Hematopoietic multipotent progenitor cell treated with erythropoietin and hydrocortisone succinate and interleukin-3 and kit ligand, for 8 days (in vitro differentiated cells): ENCODE measurements around the gene RTL9.
A peak's percentile ranks its signal among the peaks of the same experiment; 100 is the strongest.
"Not testable (repeated sequence)": the region's sequence is repeated elsewhere in the genome, so short reads cannot be mapped to it uniquely, and the experiment has no call there.

Experiments
- DNase-seq: peaks from one replicate; pipeline ENCODE4 v3.0.0-alpha.2; 2015

Gene RTL9

GRCh38 chrX:110346681-110347080, 12.0 kb upstream of the RTL9 start:
- no peak for DNase-seq

DNA sequence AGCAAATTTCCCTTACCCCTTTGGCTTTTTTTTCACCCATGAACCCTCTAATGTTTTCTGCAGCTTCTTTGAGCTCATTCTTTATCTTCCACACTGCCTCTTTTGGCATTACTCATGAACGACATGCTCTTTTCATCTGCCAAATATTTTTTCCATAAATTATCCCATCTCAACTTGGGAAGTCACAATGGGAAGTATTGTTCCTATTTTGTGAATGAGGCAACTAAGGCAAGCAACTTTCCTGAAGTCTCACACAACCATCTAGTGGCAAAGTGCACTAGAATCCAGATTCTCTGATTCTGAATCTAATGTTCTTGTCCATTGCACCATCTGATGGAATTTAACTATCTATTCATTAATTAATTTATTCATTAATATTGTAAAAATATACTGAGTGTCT, 625 bp downstream of the RTL9 start:
- DNase-seq, result no peak

- peak; percentile 87 for DNase-seq
These were observed 4.6 kb downstream of the RTL9 start for GRCh38 chrX:110363244-110363643.

DNA sequence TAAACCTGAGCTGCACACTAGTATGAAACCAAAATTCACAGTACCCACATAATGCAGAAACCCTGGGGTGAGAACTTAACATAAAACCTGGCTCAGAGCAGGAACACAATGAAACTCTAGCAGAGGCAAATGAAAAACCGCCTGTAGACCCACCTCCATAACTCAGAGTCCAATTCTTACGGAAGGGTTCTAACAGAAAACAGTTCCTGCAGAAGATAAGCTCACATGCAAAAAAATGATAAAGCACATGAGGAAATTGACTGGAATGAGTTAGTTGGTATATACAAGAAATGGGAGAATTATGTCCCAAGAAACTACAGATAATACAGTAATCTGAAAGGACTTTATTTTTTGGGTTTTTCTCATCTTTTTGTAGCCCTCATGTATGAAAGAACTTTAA, 14.7 kb downstream of the RTL9 start:
- DNase-seq, result peak; percentile 88

DNA sequence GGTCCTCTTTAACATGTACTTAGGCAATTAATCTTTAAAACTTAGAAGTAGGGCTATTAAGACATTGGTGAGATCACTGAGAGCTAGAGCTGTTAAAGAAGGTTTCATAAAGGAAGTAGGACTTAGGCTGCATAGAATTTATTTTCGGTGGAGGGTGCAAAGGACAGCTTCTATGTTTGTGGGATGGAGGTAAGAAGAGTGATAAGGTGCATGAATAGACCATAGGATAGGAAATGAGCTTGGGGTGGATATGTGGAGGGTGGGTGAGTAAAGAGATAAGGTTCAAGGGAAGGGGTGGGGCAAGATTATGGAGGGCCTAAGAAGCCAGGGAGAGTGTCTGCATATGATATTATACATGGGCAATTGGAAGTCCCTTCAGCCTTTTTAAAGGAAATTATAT, 15.9 kb downstream of the RTL9 start:
- peak; percentile 90 for DNase-seq

GRCh38 chrX:110381216-110381615, 22.6 kb downstream of the RTL9 start:
- DNase-seq, result no peak

DNA sequence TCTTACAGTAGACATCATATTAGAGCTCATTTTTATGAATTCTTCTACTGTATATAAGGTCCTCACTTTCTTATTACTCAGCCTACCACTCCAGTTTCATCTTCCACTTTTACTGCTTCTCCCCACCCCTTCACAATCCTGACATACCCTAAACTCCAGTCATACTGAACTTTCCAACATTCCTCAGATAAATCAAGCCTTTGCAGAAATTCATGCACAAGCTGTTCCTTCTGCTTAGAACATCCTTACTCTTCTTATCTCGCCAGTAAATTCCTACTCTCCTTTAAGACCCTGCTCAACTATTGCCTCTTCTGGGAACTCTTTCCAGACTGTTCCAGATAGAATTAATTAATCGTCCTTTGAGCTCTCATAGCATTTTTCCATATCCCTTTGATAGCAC, 24.8 kb downstream of the RTL9 start:
- DNase-seq, result no peak

- no peak for DNase-seq
These were observed 25.8 kb downstream of the RTL9 start for GRCh38 chrX:110384490-110384889.

DNA sequence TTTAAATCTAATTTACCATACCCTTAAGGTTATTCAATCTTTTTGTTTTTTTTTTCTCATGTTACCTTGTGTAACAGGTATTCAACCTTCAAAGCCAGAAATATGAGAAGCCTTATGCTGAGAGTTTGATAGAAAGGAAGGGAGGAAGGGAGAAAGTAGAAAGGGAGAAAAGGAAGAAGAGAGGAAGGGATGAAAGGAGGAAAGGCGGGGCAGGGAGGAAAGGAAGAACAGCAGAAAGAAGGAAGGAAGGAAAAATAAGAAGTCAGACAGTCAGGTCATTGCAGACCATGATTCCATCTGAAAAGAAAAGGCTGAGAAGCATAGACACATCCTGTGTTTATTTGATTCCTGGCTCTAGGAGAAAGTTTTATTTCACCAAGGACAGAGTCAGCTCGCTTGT, 30.9 kb downstream of the RTL9 start:
- DNase-seq, result no peak

DNA sequence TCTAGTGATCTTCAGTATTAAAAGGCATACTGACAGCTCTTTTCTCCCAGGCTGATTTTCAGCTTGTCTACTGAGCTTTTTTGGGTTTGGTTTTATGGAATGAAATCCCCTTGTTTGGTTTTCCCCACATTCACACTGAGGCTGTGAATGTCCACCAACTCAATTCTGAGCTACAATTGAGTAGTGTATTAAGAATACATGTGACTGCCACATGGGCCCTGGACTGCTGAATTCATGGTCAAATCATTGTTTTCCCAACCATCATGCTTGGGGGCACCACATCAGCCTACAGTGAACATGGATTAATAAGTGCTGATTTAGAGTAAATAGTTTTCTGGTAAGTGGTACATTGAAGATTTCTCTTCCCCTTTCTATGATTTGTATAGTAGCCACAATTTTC, 32.4 kb downstream of the RTL9 start:
- no peak for DNase-seq

GRCh38 chrX:110394651-110395050, 36.0 kb downstream of the RTL9 start:
- no peak for DNase-seq

DNA sequence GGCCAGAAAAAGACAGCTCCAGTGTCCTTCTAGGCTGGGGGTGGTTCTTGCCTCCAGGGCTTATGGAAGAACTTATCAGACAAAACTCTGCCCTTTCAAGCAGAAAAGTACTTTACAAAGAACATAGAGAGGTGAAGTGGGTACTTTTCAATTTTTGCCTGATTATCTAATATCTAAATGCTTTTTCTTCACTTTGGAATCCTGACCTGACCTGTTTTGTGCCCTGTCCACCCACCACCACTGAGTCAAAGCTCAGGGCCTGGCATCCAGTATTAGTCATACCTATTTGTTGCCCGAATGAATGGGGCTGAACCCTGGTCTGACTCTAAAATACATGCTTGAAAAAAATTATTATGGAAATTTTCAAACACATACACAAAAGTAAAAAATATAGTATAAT, 37.2 kb downstream of the RTL9 start:
- DNase-seq, result no peak

GRCh38 chrX:110396735-110397134, 38.1 kb downstream of the RTL9 start:
- DNase-seq, result no peak

DNA sequence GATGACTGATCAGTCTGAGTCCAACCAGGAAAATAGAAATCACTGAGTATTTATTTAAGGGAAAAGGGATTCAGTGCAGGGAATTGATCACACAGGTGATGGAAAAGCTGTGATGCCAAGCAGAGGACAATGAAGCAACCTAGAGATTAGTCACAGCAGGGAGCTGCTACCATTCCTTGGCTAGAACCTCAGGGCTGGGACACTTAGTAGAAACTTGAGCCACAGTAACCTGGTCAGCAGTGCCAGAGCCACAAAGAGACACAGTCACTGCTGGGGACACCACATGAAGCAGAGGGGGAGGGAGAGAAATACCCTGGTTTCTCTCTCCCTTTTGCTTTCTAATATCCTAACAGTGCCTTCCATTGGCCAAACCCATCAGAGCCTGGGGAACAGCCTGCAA, 38.7 kb downstream of the RTL9 start:
- no peak for DNase-seq

GRCh38 chrX:110397904-110398303, 39.3 kb downstream of the RTL9 start:
- DNase-seq, result no peak

- DNase-seq, result no peak
These were observed 40.8 kb downstream of the RTL9 start for GRCh38 chrX:110399497-110399896.

DNA sequence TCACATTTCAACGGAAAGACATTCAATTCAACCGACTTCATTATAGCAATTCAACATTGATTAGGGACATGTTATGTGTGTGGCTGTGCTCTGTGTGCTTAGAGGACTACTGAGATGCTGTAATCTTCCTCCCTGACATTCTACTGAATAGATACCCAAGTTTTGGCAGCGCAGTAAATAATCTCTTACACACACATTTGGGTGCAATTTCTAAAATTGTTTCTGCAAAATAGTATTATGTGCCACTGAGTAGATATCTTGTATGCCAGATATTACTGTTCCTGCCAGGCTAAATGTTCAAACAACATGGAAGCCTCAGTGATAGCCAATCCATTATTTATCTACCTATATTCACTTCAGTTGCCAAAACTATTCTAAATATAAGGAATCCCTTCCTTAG, 41.3 kb downstream of the RTL9 start:
- DNase-seq, result peak; percentile 66

DNA sequence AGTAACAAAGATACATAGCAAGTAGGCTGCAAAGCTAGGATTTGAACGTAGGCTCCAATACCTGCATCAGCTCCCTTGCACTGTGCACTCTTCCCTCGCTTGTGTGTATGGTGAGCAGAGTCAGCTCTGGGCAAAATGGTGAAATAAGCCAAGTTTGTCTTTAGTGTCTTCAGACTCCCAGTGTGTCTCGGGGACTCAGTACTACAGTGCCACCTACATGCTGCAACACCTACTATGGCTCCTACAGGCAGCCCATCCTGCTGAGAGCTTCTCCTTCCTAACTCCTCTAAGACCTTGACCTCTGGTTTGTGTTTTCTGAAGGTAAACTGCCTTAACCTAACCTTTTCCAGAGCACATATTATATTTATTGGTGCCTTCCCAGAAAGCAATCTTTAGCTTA, 42.5 kb downstream of the RTL9 start:
- DNase-seq, result peak; percentile 67

- DNase-seq, result no peak
These were observed 43.6 kb downstream of the RTL9 start for GRCh38 chrX:110402091-110402849.

GRCh38 chrX:110402850-110403221, 44.2 kb downstream of the RTL9 start:
- DNase-seq, result peak; percentile 97

- DNase-seq, result no peak
These were observed 45.0 kb downstream of the RTL9 start for GRCh38 chrX:110403441-110404238.

- DNase-seq, result no peak
These were observed 45.7 kb downstream of the RTL9 start for GRCh38 chrX:110404376-110404775.

- not testable (repeated sequence) for DNase-seq
These were observed 47.6 kb downstream of the RTL9 start for GRCh38 chrX:110406250-110406649.

DNA sequence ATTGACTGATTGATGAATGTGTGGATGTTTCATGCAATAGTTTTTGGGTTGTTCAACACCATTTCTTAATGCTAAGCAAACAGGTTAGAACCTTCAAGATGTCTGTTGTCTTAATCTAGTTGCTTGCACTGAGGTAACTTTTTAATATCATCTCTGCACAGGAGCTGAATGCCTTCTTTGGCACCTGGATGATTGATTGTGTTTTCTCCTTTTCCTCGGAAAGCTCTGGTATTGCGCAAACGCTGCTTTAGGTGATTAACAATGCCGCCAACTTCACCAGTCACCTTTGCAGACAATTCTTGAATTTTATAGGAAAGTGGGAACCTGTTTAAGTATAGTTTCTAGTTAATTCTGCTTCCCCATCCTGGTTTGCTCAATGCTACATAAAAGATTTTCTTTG, 48.2 kb downstream of the RTL9 start:
- peak; percentile 1 for DNase-seq
